Stomach (tissue), 9 donors: ENCODE data around the gene PLEKHA6. TPM values are rescaled to one million over a fixed set of nuclear protein-coding genes. Genes with fewer than 3 reads are reported as not detected.

ENCODE experiments used
- DNase-seq, 2 donors: peaks; one replicate each; pipeline versions ENCODE4 v3.0.0 to v3.0.0-alpha.2; 2013 to 2019
- H3K27ac ChIP-seq, 5 donors: fragments of 200-600 bp in 4 of 5; sonication (generic) in 4 of 5; one replicate each; pipeline ENCODE4 v1.5.1; 2013 to 2019; ENCODE audit warnings: mild to moderate bottlenecking in 1 of 5, moderate library complexity in 1 of 5
- H3K27me3 ChIP-seq, 3 donors: fragments of 200-600 bp; sonication (generic); one replicate each; pipeline ENCODE4 v1.5.1; 2017 to 2019; ENCODE audit warnings: mixed run types in 1 of 3
- H3K36me3 ChIP-seq, 4 donors: fragments of 200-600 bp; sonication (generic); 1 replicate in 3 of 4; 2 replicates in 1 of 4; pipeline ENCODE4 v1.5.1; 2016 to 2019
- H3K4me1 ChIP-seq, 4 donors: fragments of 200-600 bp; sonication (generic); one replicate each; pipeline ENCODE4 v1.5.1; 2016 to 2019
- H3K4me3 ChIP-seq, 4 donors: fragments of 200-600 bp; sonication (generic) in 3 of 4; one replicate each; pipeline ENCODE4 v1.5.1; 2016 to 2019; ENCODE audit warnings: mild to moderate bottlenecking in 1 of 4
- H3K9me3 ChIP-seq, 4 donors: fragments of 200-600 bp; sonication (generic); one replicate each; pipeline ENCODE4 v1.5.1; 2016 to 2019
- CTCF ChIP-seq, 7 experiments: fragments of 450-650 bp in 4 of 7; fragments of 200-600 bp in 3 of 7; sonication (generic) in 3 of 7; IDR thresholded peaks; one replicate each; pipeline ENCODE4 v1.5.1; 2016 to 2019; ENCODE audit warnings: antibody characterized with exemption in 7 of 7, control low read depth in 2 of 7, mild to moderate bottlenecking in 1 of 7
- EP300 ChIP-seq: sonication (generic); formaldehyde crosslinking; IDR thresholded peaks from one replicate; pipeline ENCODE4 v1.6.1; 2017; ENCODE audit warnings: antibody characterized with exemption
- POLR2A ChIP-seq, 4 donors: fragments of 450-650 bp; IDR thresholded peaks; one replicate each; pipeline ENCODE4 v1.6.1; 2016; ENCODE audit warnings: antibody characterized with exemption in 4 of 4, control low read depth in 2 of 4, mild to moderate bottlenecking in 1 of 4, moderate library complexity in 1 of 4
- POLR2AphosphoS5 ChIP-seq, 3 donors: sonication (generic); formaldehyde crosslinking; IDR thresholded peaks; one replicate each; pipeline ENCODE4 v1.6.1; 2016; ENCODE audit warnings: antibody characterized with exemption in 3 of 3
- WGBS, 5 donors: extraction: QIAGEN DNeasy Blood & Tissue Kit in 3 of 5; methylation state at CpG; one replicate each; pipeline versions ENCODE4 v1.1.5 to v1.1.7; 2013 to 2018; 5-methylcytosine and 5-hydroxymethylcytosine counted together
- intact Hi-C: fragments of 100-400 bp; cut with DNase I; formaldehyde crosslinking; loops from one replicate; pipeline ENCODE4 v1.15.1; 2023; ENCODE audit warnings: low total_unique reads
- polyA plus RNA-seq, 3 donors: library from polyadenylated mRNA; stranded (reverse); fragments of 200-250 nt; gene quantifications; one replicate each; pipeline ENCODE4 v1.2.3, GENCODE V29; 2013
- total RNA-seq, 5 donors: library from RNA; depleted of rRNA; stranded (reverse); fragments of >200 nt; gene quantifications; one replicate each; pipeline versions ENCODE4 v1.1.0 to v1.2.3, GENCODE V29; 2014 to 2016
- donor health status: healthy with polysubstance abuse.
- donor health status: Bipolar disorder and iron deficiency.
- donor health status: healthy.

The PLEKHA6 gene
- total and polyA plus RNA-seq, 8 donors = 6.4 to 97.9 (median 34.8) TPM

GRCh38 chr1:204322339-204322868, 37.3 kb downstream of the PLEKHA6 start:
- peaks cover 0 to 5% (median 0%) of the 10 kb centered on the region in 4 donors for H3K36me3 ChIP-seq
- no peak for DNase-seq
- H3K27ac ChIP-seq = peak overlapping the region in 2 of 5 donors; percentile 55 to 73
- no peaks in the 10 kb centered on the region for H3K9me3 ChIP-seq
- no peaks in the 10 kb centered on the region for H3K27me3 ChIP-seq
- TF ChIP-seq POLR2A (IDR thresholded peaks at IDR 0.05) (no peak), POLR2AphosphoS5 (IDR thresholded peaks at IDR 0.05) (no peak), CTCF (IDR thresholded peaks at IDR 0.05) (no peak), EP300 (no peak)
- intact Hi-C loops = no loop called here
- WGBS, 5 donors = 69 to 84% (median 77%) methylated on average over 8 of the region's 8 CpGs
- peaks cover 18 to 58% (median 38%) of the 10 kb centered on the region in 4 donors for H3K4me1 ChIP-seq
- no peak overlapping the region for H3K4me3 ChIP-seq

GRCh38 chr1:204321665-204322064, 38.1 kb downstream of the PLEKHA6 start:
- Histone ChIP-seq H3K27me3 (no peaks in the 10 kb centered on the region), H3K4me1 (peaks cover 18 to 58% (median 35%) of the 10 kb centered on the region in 4 donors), H3K9me3 (no peaks in the 10 kb centered on the region), H3K36me3 (no peaks in the 10 kb centered on the region), H3K4me3 (no peak overlapping the region), H3K27ac (peak overlapping the region in 3 of 5 donors; percentile 25 to 73 (median 55))
- no peak for TF ChIP-seq POLR2A (IDR thresholded peaks at IDR 0.05)
- TF ChIP-seq EP300 = no peak
- no peak for TF ChIP-seq POLR2AphosphoS5 (IDR thresholded peaks at IDR 0.05)
- TF ChIP-seq CTCF (IDR thresholded peaks at IDR 0.05) = no peak
- no peak for DNase-seq
- 38 to 55% (median 46%) methylated on average over 2 of the region's 2 CpGs for WGBS, 5 donors
- intact Hi-C loops = no loop called here

GRCh38 chr1:204321051-204321450, 38.7 kb downstream of the PLEKHA6 start:
- no peak for TF ChIP-seq POLR2A (IDR thresholded peaks at IDR 0.05)
- TF ChIP-seq POLR2AphosphoS5 (IDR thresholded peaks at IDR 0.05) = no peak
- no peak for TF ChIP-seq EP300
- no peak for TF ChIP-seq CTCF (IDR thresholded peaks at IDR 0.05)
- no peak for DNase-seq
- Histone ChIP-seq H3K36me3 (no peaks in the 10 kb centered on the region), H3K4me1 (peaks cover 18 to 59% (median 35%) of the 10 kb centered on the region in 4 donors), H3K27ac (peak overlapping the region in 4 of 5 donors; percentile 23 to 77 (median 69)), H3K9me3 (no peaks in the 10 kb centered on the region), H3K27me3 (no peaks in the 10 kb centered on the region), H3K4me3 (no peak overlapping the region)
- 88 to 100% (median 98%) methylated on average over 2 of the region's 2 CpGs for WGBS, 5 donors
- intact Hi-C loops = no loop called here

- no peak overlapping the region for H3K4me3 ChIP-seq
- no peak for TF ChIP-seq POLR2A (IDR thresholded peaks at IDR 0.05)
- no peak for TF ChIP-seq EP300
- no peak for TF ChIP-seq POLR2AphosphoS5 (IDR thresholded peaks at IDR 0.05)
- TF ChIP-seq CTCF (IDR thresholded peaks at IDR 0.05) = no peak
- intact Hi-C loops = no loop called here
- H3K27ac ChIP-seq = peak overlapping the region; percentile 25 to 77 (median 65)
- WGBS, 5 donors = 54 to 73% (median 66%) methylated on average over 5 of the region's 5 CpGs
- no peaks in the 10 kb centered on the region for H3K36me3 ChIP-seq
- no peaks in the 10 kb centered on the region for H3K27me3 ChIP-seq
- H3K9me3 ChIP-seq = no peaks in the 10 kb centered on the region
- peaks cover 18 to 59% (median 36%) of the 10 kb centered on the region in 4 donors for H3K4me1 ChIP-seq
- peak in 1 of 2 donors; percentile 59 for DNase-seq
These were observed 39.3 kb downstream of the PLEKHA6 start for GRCh38 chr1:204320382-204320804.
